H1 (cell line): Measurements from ENCODE around the gene GPC6. TPM values are rescaled to one million over a fixed set of nuclear protein-coding genes. Genes with fewer than 3 reads are reported as not detected.
A peak's percentile ranks its signal among the peaks of the same experiment; 100 is the strongest.

ENCODE experiments used
- CTCF ChIA-PET: fragments of 300-600 bp; sonication (Branson Sonifier 250); formaldehyde crosslinking; loops from one replicate; lab custom pipeline; 2021; ENCODE audit not compliant: partially characterized antibody; lab: Charles Lee
- POLR2A ChIA-PET: fragments of 300-600 bp; sonication (Branson Sonifier 250); formaldehyde crosslinking; loops from one replicate; lab custom pipeline; 2021; ENCODE audit warnings: inconsistent platforms; ENCODE audit not compliant: partially characterized antibody; lab: Charles Lee
- DNase-seq, 2 experiments: peaks; one replicate each; pipeline versions ENCODE4 v3.0.0 to v3.0.0-alpha.2; 2010 to 2022; ENCODE audit warnings: low spot score in 2 of 2, low read depth in 1 of 2, mixed read lengths in 1 of 2
- FAIRE-seq: peaks from 2 replicates; lab custom pipeline; 2011; peaks lifted over from hg19 to GRCh38; lab: Jason Lieb, UNC
- H2AFZ ChIP-seq: 2 replicates; pipeline ENCODE4 v1.8.1; 2012; ENCODE audit warnings: low read length, inconsistent platforms
- H2AK5ac ChIP-seq: 2 replicates; pipeline ENCODE4 v1.6.1; 2013; ENCODE audit warnings: low read depth, low read length
- H2BK120ac ChIP-seq: replicated peaks from 2 replicates; pipeline ENCODE3; 2013; ENCODE audit warnings: low read depth, low read length, inconsistent platforms
- H2BK12ac ChIP-seq: 2 replicates; pipeline ENCODE4 v1.6.1; 2013; ENCODE audit warnings: low read depth, low read length
- H2BK15ac ChIP-seq: 2 replicates; pipeline ENCODE4 v1.6.1; 2013; ENCODE audit warnings: low read length
- H2BK20ac ChIP-seq: 2 replicates; pipeline ENCODE4 v1.6.1; 2013; ENCODE audit warnings: low read length
- H2BK5ac ChIP-seq: 2 replicates; pipeline ENCODE4 v1.6.1; 2013; ENCODE audit warnings: low read depth, low read length
- H3K14ac ChIP-seq: 2 replicates; pipeline ENCODE4 v1.6.1; 2013; ENCODE audit warnings: inconsistent platforms; ENCODE audit not compliant: insufficient read length
- H3K18ac ChIP-seq: 2 replicates; pipeline ENCODE4 v1.6.1; 2013; ENCODE audit warnings: low read length; ENCODE audit errors: extremely low read depth
- H3K23ac ChIP-seq: 2 replicates; pipeline ENCODE4 v1.6.1; 2013; ENCODE audit warnings: inconsistent platforms; ENCODE audit not compliant: insufficient read length
- H3K23me2 ChIP-seq: 2 replicates; pipeline ENCODE4 v1.6.1; 2013; ENCODE audit warnings: low read depth, low read length
- H3K27ac ChIP-seq: 2 replicates; pipeline ENCODE4 v1.6.1; 2011; ENCODE audit warnings: low read depth, low read length, inconsistent platforms
- H3K27me3 ChIP-seq, 4 experiments: replicated peaks in 1 of 4; 1 replicate in 1 of 4; 2 replicates in 3 of 4; pipeline versions ENCODE4 v1.6.1 to v1.8.1; 2011 to 2013; ENCODE audit warnings: low read length in 3 of 4, mild to moderate bottlenecking in 3 of 4, inconsistent platforms in 2 of 4, mixed read lengths in 2 of 4, moderate library complexity in 1 of 4; ENCODE audit not compliant: control insufficient read depth in 3 of 4, insufficient read depth in 3 of 4; ENCODE audit errors: extremely low read depth in 1 of 4
- H3K36me3 ChIP-seq, 4 experiments: 2 replicates each; pipeline versions ENCODE4 v1.6.1 to v1.8.1; 2011 to 2013; ENCODE audit warnings: mild to moderate bottlenecking in 4 of 4, low read length in 3 of 4, moderate library complexity in 2 of 4, control low read depth in 1 of 4, inconsistent platforms in 1 of 4; ENCODE audit not compliant: insufficient read depth in 4 of 4, control insufficient read depth in 2 of 4
- H3K4ac ChIP-seq: replicated peaks from 2 replicates; pipeline ENCODE3; 2013; ENCODE audit warnings: low read length, low read depth, mixed read lengths, inconsistent platforms; ENCODE audit not compliant: insufficient read length
- H3K4me1 ChIP-seq, 4 experiments: replicated peaks in 1 of 4; 1 replicate in 1 of 4; 2 replicates in 3 of 4; pipeline versions ENCODE4 v1.6.1 to v1.8.1; 2011 to 2013; ENCODE audit warnings: low read length in 3 of 4, inconsistent platforms in 2 of 4, mixed read lengths in 1 of 4; ENCODE audit not compliant: insufficient read depth in 4 of 4, control insufficient read depth in 3 of 4
- H3K4me2 ChIP-seq, 2 experiments: 2 replicates each; pipeline versions ENCODE4 v1.6.1 to v1.8.1; 2011 to 2013; ENCODE audit warnings: low read depth in 2 of 2, low read length in 2 of 2, control low read depth in 1 of 2, inconsistent platforms in 1 of 2, mild to moderate bottlenecking in 1 of 2; ENCODE audit not compliant: insufficient read depth in 1 of 2
- H3K4me3 ChIP-seq, 4 experiments: fragments of 200-600, 300-600 bp in 1 of 4; sonication (generic), shearing (Covaris generic), sonication (Bioruptor Twin) in 1 of 4; 2 replicates each; pipeline versions ENCODE4 v1.5.1 to v1.8.1; 2011 to 2016; ENCODE audit warnings: low read length in 4 of 4, low read depth in 3 of 4, control low read depth in 2 of 4, inconsistent platforms in 2 of 4, mild to moderate bottlenecking in 2 of 4, mixed read lengths in 1 of 4, moderate library complexity in 1 of 4; ENCODE audit not compliant: insufficient read depth in 2 of 4; ENCODE audit errors: extremely low read depth in 1 of 4
- H3K56ac ChIP-seq: replicated peaks from 2 replicates; pipeline ENCODE3; 2013; ENCODE audit warnings: low read depth, mild to moderate bottlenecking, mixed read lengths, low read length, inconsistent platforms; ENCODE audit not compliant: insufficient read length
- H3K79me1 ChIP-seq: 2 replicates; pipeline ENCODE4 v1.6.1; 2013; ENCODE audit warnings: low read depth, low read length, control low read depth
- H3K79me2 ChIP-seq, 2 experiments: 2 replicates each; pipeline versions ENCODE4 v1.6.1 to v1.8.1; 2012 to 2013; ENCODE audit warnings: low read length in 2 of 2, mild to moderate bottlenecking in 2 of 2, inconsistent platforms in 1 of 2; ENCODE audit not compliant: insufficient read depth in 2 of 2, control insufficient read depth in 1 of 2
- H3K9ac ChIP-seq, 4 experiments: replicated peaks in 1 of 4; 1 replicate in 1 of 4; 2 replicates in 3 of 4; pipeline versions ENCODE4 v1.6.1 to v1.8.1; 2011 to 2013; ENCODE audit warnings: low read depth in 3 of 4, low read length in 3 of 4, control low read depth in 2 of 4, mild to moderate bottlenecking in 2 of 4, moderate library complexity in 2 of 4, inconsistent platforms in 1 of 4; ENCODE audit errors: extremely low read depth in 1 of 4
- H3K9me3 ChIP-seq, 2 experiments: 2 replicates each; pipeline versions ENCODE4 v1.6.1 to v1.8.1; 2012 to 2013; ENCODE audit warnings: mild to moderate bottlenecking in 2 of 2, moderate library complexity in 2 of 2, control low read depth in 1 of 2, inconsistent platforms in 1 of 2, low read depth in 1 of 2, low read length in 1 of 2, mixed read lengths in 1 of 2; ENCODE audit not compliant: insufficient read depth in 2 of 2
- H4K20me1 ChIP-seq, 2 experiments: replicated peaks in 1 of 2; 2 replicates each; pipeline versions ENCODE3 to v1.8.1; 2011 to 2013; ENCODE audit warnings: inconsistent platforms in 2 of 2, low read length in 2 of 2, mild to moderate bottlenecking in 1 of 2; ENCODE audit not compliant: insufficient read depth in 2 of 2, control insufficient read depth in 1 of 2
- H4K5ac ChIP-seq: 2 replicates; pipeline ENCODE4 v1.6.1; 2013; ENCODE audit warnings: low read length, low read depth, mixed read lengths, inconsistent platforms; ENCODE audit not compliant: insufficient read length
- H4K8ac ChIP-seq: 2 replicates; pipeline ENCODE4 v1.8.0; 2013; ENCODE audit warnings: mild to moderate bottlenecking, moderate library complexity, low read length, inconsistent platforms; ENCODE audit not compliant: insufficient read depth; ENCODE audit errors: extremely low read depth
- H4K91ac ChIP-seq: replicated peaks from 2 replicates; pipeline ENCODE3; 2013; ENCODE audit warnings: low read length, mixed read lengths, inconsistent platforms; ENCODE audit not compliant: insufficient read length
- EP300 ChIP-seq, 2 experiments: IDR thresholded peaks; 1 replicate in 1 of 2; 2 replicates in 1 of 2; pipeline ENCODE4 v1.6.1; 2011 to 2012; ENCODE audit warnings: low read depth in 2 of 2, low read length in 2 of 2, mild to moderate bottlenecking in 2 of 2, borderline replicate concordance in 1 of 2, inconsistent platforms in 1 of 2, moderate library complexity in 1 of 2
- PHF8 ChIP-seq: fragments of 200-600 bp; sonication (generic); conservative IDR thresholded peaks from 2 replicates; pipeline ENCODE4 v1.7.1; 2012; ENCODE audit warnings: low read depth, mild to moderate bottlenecking, inconsistent platforms, low read length, moderate library complexity
- POU5F1 ChIP-seq: IDR thresholded peaks from 2 replicates; pipeline ENCODE4 v1.6.1; 2011; ENCODE audit warnings: low read depth, mild to moderate bottlenecking, low read length, moderate library complexity
- RFX5 ChIP-seq: IDR thresholded peaks from 2 replicates; pipeline ENCODE4 v1.6.1; 2011; ENCODE audit warnings: low read depth, low read length, improper control_type of control experiment, borderline replicate concordance
- SP4 ChIP-seq: IDR thresholded peaks from 2 replicates; pipeline ENCODE4 v1.6.1; 2012; ENCODE audit warnings: low read length, inconsistent platforms
- whole genome bisulfite sequencing, 2 experiments: shearing (Covaris generic) in 1 of 2; methylation state at CpG; one replicate each; pipeline versions ENCODE4 v1.1.6 to v1.1.7; 2013 to 2015; ENCODE audit warnings: low lambda C conversion rate in 2 of 2, mixed read lengths in 2 of 2, inconsistent platforms in 1 of 2, low coverage in 1 of 2, missing lambda C conversion rate in 1 of 2; ENCODE audit not compliant: insufficient replicate concordance in 2 of 2, insufficient coverage in 1 of 2, insufficient read length in 1 of 2; ENCODE audit errors: extremely low coverage in 1 of 2, missing lambda C conversion rate in 1 of 2; 5-methylcytosine and 5-hydroxymethylcytosine counted together
- polyA plus RNA-seq, 7 experiments: library from polyadenylated mRNA; depleted of rRNA in 3 of 7; stranded (reverse) in 5 of 7; unstranded in 2 of 7; fragments of >200 nt in 5 of 7; fragments of 200-250 nt in 2 of 7; gene quantifications; 1 replicate in 5 of 7; 2 replicates in 1 of 7; 4 replicates in 1 of 7; pipeline versions ENCODE4 v1.2.1 to v1.2.3, GENCODE V29; 2011 to 2013; ENCODE audit warnings: missing spikeins in 2 of 7, mixed read lengths in 2 of 7
- total RNA-seq: library from RNA; stranded (reverse); fragmentation: NEBNext Ultra II Directional; extraction: Animal tissue kit (Norgen Biotek cat#: 25700); gene quantifications from 2 replicates; pipeline ENCODE4 v1.2.1, GENCODE V29; 2021

Gene GPC6
- total and polyA plus RNA-seq, 2 of the 8 experiments (the other 6 are each of a cell fraction or from before 2014, with no cell fraction given): 5.4 to 12.0 TPM

- H4K91ac ChIP-seq: no peak overlapping the region
- no peak overlapping the region for H3K56ac ChIP-seq
- no peak overlapping the region for H3K4ac ChIP-seq
- peak overlapping the region; percentile 15; the same call in 1 of the 2 replicates for H2BK20ac ChIP-seq
- H4K20me1 ChIP-seq: no peaks in the 10 kb centered on the region
- no peak overlapping the region for H3K23ac ChIP-seq
- no peak overlapping the region for H2BK15ac ChIP-seq
- H3K9ac ChIP-seq: no peak overlapping the region
- no peak overlapping the region for H2BK12ac ChIP-seq
- no peaks in the 10 kb centered on the region for H3K27me3 ChIP-seq
- no peak overlapping the region for H2BK120ac ChIP-seq
- no peak for DNase-seq
- no peak overlapping the region for H4K8ac ChIP-seq
- no peaks in the 10 kb centered on the region for H3K79me2 ChIP-seq
- H3K36me3 ChIP-seq: no peaks in the 10 kb centered on the region
- H3K4me2 ChIP-seq: no peak overlapping the region
- no peaks in the 10 kb centered on the region for H3K9me3 ChIP-seq
- H3K79me1 ChIP-seq: no peaks in the 10 kb centered on the region
- no peak overlapping the region for H2BK5ac ChIP-seq
- H3K23me2 ChIP-seq: no peaks in the 10 kb centered on the region
- CTCF ChIA-PET: no interaction called here
- H3K4me3 ChIP-seq: no peak overlapping the region
- H3K27ac ChIP-seq: no peak overlapping the region
- H3K4me1 ChIP-seq: peaks cover 0 to 8% (median 0%) of the 10 kb centered on the region in 4 experiments; a peak in 4 of 7 replicates
- TF ChIP-seq SP4: no peak
- no peak for TF ChIP-seq POU5F1
- TF ChIP-seq PHF8: no peak
- no peak for TF ChIP-seq RFX5
- TF ChIP-seq EP300 (IDR thresholded peaks at IDR 0.05; ENCODE audit: borderline replicate concordance in 1 of 2, low read depth in 2 of 2, low read length in 2 of 2): no peak
- TF ChIP-seq, all 59 proteins: peak for 0
- 69% methylated on average over 3 of the region's 3 CpGs; no CpG with 5 or more reads in 1 of the 2 experiments for WGBS, 2 experiments
- no peak overlapping the region for H4K5ac ChIP-seq
- H3K18ac ChIP-seq: no peak overlapping the region
- no peak overlapping the region for H2AFZ ChIP-seq
- H3K14ac ChIP-seq: no peak overlapping the region
- no peak overlapping the region for H2AK5ac ChIP-seq
- FAIRE-seq: no peak
- POLR2A ChIA-PET: no interaction called here
These were observed 584.6 kb downstream of the GPC6 start for GRCh38 chr13:93811071-93811737.
